Measurements from ENCODE around the gene KLK5.
A peak's percentile ranks its signal among the peaks of the same experiment; 100 is the strongest.
"Not testable (repeated sequence)": the region's sequence is repeated elsewhere in the genome, so short reads cannot be mapped to it uniquely, and the experiment has no call there.

KLK5 gene

GRCh38 chr19:50998061-50998460 lies 45.2 kb upstream of the KLK5 start:
- H3K9me3 ChIP-seq = no peaks in the 10 kb centered on the region
- TF ChIP-seq CTCF (IDR thresholded peaks at IDR 0.05; ENCODE audit: low read depth, low read length) = no peak
- H3K4me3 ChIP-seq (ENCODE audit: low read depth, low read length) = no peak overlapping the region
- H3K27me3 ChIP-seq = no peaks in the 10 kb centered on the region; the same call in 1 of the 2 replicates
- H3K4me1 ChIP-seq = no peaks in the 10 kb centered on the region
- no peak for DNase-seq
- H3K36me3 ChIP-seq = no peaks in the 10 kb centered on the region

- H3K9me3 ChIP-seq = no peaks in the 10 kb centered on the region
- H3K36me3 ChIP-seq = no peaks in the 10 kb centered on the region
- DNase-seq = peak; percentile 48
- no peaks in the 10 kb centered on the region for H3K27me3 ChIP-seq
- no peak for TF ChIP-seq CTCF (IDR thresholded peaks at IDR 0.05; ENCODE audit: low read depth, low read length)
- no peaks in the 10 kb centered on the region for H3K4me1 ChIP-seq
- no peak overlapping the region for H3K4me3 ChIP-seq (ENCODE audit: low read depth, low read length)
These were observed 41.3 kb upstream of the KLK5 start for GRCh38 chr19:50994129-50994528.

- DNase-seq = no peak
- Histone ChIP-seq H3K36me3 (no peaks in the 10 kb centered on the region), H3K4me3 (ENCODE audit: low read depth, low read length) (no peak overlapping the region), H3K4me1 (no peaks in the 10 kb centered on the region), H3K9me3 (no peaks in the 10 kb centered on the region), H3K27me3 (no peaks in the 10 kb centered on the region; the same call in 1 of the 2 replicates)
- no peak for TF ChIP-seq CTCF (IDR thresholded peaks at IDR 0.05; ENCODE audit: low read depth, low read length)
These were observed 39.8 kb upstream of the KLK5 start for GRCh38 chr19:50992666-50993035.

- H3K4me1 ChIP-seq; H3K36me3 ChIP-seq; DNase-seq; H3K9me3 ChIP-seq; H3K4me3 ChIP-seq (ENCODE audit: low read depth, low read length): not testable (repeated sequence)
- H3K27me3 ChIP-seq = peaks cover 17% of the 10 kb centered on the region
These were observed 31.6 kb upstream of the KLK5 start for GRCh38 chr19:50984416-50984815.

GRCh38 chr19:50983625-50984292 lies 30.9 kb upstream of the KLK5 start, which contains the start of gene KLK7:
Gene KLK7, minus strand, starts transcription at chr19:50983917. Its CDS starts 1,518 bp downstream, at chr19:50982399.
- H3K9me3 ChIP-seq = no peaks in the 10 kb centered on the region
- TF ChIP-seq CTCF (IDR thresholded peaks at IDR 0.05; ENCODE audit: low read depth, low read length) = no peak
- H3K4me3 ChIP-seq (ENCODE audit: low read depth, low read length) = no peak within 1 kb of the TSS
- H3K27me3 ChIP-seq = peaks cover 17% of the 10 kb centered on the region
- no peak for DNase-seq
- H3K4me1 ChIP-seq = no peaks in the 10 kb centered on the region
- H3K36me3 ChIP-seq = no peaks in the 10 kb centered on the region

GRCh38 chr19:50982186-50982585 lies 29.3 kb upstream of the KLK5 start:
- peaks cover 13% of the 10 kb centered on the region for H3K27me3 ChIP-seq
- H3K9me3 ChIP-seq = no peaks in the 10 kb centered on the region
- H3K36me3 ChIP-seq = no peaks in the 10 kb centered on the region
- no peak for TF ChIP-seq CTCF (IDR thresholded peaks at IDR 0.05; ENCODE audit: low read depth, low read length)
- no peak overlapping the region for H3K4me3 ChIP-seq (ENCODE audit: low read depth, low read length)
- DNase-seq = no peak
- no peaks in the 10 kb centered on the region for H3K4me1 ChIP-seq
